Activated naive CD8-positive, alpha-beta T cell treated with anti-CD3 and anti-CD28 coated beads, Interleukin-2, amount 10 ng/mL, durations not matched to agents 7 days and 5 days (primary cell): ENCODE data around the gene LPAR6. TPM values are rescaled to one million over a fixed set of nuclear protein-coding genes. Genes with fewer than 3 reads are reported as not detected.

Source experiments
- ATAC-seq: fragments of 150-1000 bp; cut with Tn5 transposase; one replicate; pipeline ENCODE4 v1.10.0; 2021; ENCODE audit warnings: low read depth, moderate library complexity
- POLR2A ChIA-PET: fragments of 350-600 bp; sonication (Branson Sonifier 250); formaldehyde crosslinking; loops from one replicate; lab custom pipeline; 2021; ENCODE audit warnings: antibody characterized with exemption; lab: Charles Lee
- DNase-seq: peaks from one replicate; pipeline ENCODE4 v3.0.0; 2021
- H3K27ac Mint-ChIP-seq: one replicate; pipeline ENCODE4 v1.8.0; 2022; ENCODE audit warnings: mild to moderate bottlenecking, mixed read lengths
- H3K27me3 Mint-ChIP-seq: one replicate; pipeline ENCODE4 v1.8.0; 2022; ENCODE audit warnings: mild to moderate bottlenecking, moderate library complexity, mixed read lengths
- H3K36me3 Mint-ChIP-seq: one replicate; pipeline ENCODE4 v1.8.0; 2021; ENCODE audit warnings: mild to moderate bottlenecking, mixed read lengths
- H3K4me1 Mint-ChIP-seq: one replicate; pipeline ENCODE4 v1.8.0; 2021; ENCODE audit warnings: mixed read lengths
- H3K4me3 Mint-ChIP-seq: one replicate; pipeline ENCODE4 v1.8.0; 2022; ENCODE audit warnings: mild to moderate bottlenecking, moderate library complexity, mixed read lengths
- H3K9me3 Mint-ChIP-seq: one replicate; pipeline ENCODE4 v1.8.0; 2021; ENCODE audit warnings: mixed read lengths
- total RNA-seq, 2 experiments: library from RNA; stranded (reverse); gene quantifications; one replicate each; pipeline ENCODE4 v1.2.3, GENCODE V29; 2021

Gene LPAR6
- total RNA-seq, 2 experiments from 2014 or later = 48.1 to 55.4 TPM

DNA sequence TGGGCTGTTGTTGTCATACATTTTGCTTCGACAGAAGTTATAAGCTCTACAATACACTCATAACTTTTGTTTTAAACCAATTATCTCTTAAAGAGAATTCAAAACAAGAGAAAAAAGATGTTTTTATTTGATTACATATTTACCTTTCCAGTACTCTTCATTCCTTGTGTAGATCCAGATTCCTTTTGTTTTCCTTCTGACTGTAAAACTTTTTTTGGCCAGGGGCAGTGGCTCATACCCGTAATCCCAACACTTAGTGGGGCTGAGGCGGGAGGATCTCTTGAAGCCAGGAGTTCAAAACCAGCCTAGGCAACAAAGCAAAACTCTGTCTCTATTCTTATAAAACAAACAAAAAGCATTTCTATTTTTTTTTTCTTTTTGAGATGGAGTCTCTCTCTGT lies 21.7 kb downstream of the LPAR6 start:
- ATAC-seq (no peak), DNase-seq (no peak)
- peaks cover 11% of the 10 kb centered on the region for H3K9me3 Mint-ChIP-seq
- peaks cover 14% of the 10 kb centered on the region for H3K4me1 Mint-ChIP-seq
- no peaks in the 10 kb centered on the region for H3K27me3 Mint-ChIP-seq
- no peak overlapping the region for H3K4me3 Mint-ChIP-seq
- POLR2A ChIA-PET = no interaction called here
- peaks cover 73% of the 10 kb centered on the region for H3K36me3 Mint-ChIP-seq
- H3K27ac Mint-ChIP-seq = no peak overlapping the region

DNA sequence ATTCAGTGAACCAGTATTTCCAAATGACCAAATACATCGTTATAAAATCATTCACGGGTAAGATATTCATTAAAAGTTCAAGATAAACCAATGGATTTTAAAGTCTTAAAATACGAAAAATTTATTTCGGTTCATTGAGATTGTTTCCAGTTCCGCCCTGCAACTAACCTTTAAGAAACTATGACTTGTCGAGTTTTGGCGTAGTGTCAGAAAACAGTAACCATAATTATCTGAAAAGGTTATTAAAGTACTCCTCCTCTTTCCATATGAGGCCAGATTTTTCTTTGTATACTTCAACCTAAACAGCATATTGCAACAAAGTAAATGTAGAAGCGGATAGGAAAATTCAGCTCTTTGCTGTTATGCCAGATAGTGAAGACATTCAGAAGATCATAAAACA lies 26.1 kb downstream of the LPAR6 start:
- peaks cover 12% of the 10 kb centered on the region for H3K4me1 Mint-ChIP-seq
- H3K4me3 Mint-ChIP-seq = no peak overlapping the region
- DNase-seq (no peak), ATAC-seq (no peak)
- H3K9me3 Mint-ChIP-seq = peaks cover 5% of the 10 kb centered on the region
- H3K27me3 Mint-ChIP-seq = no peaks in the 10 kb centered on the region
- POLR2A ChIA-PET = no interaction called here
- H3K27ac Mint-ChIP-seq = no peak overlapping the region
- H3K36me3 Mint-ChIP-seq = peaks cover 56% of the 10 kb centered on the region

DNA sequence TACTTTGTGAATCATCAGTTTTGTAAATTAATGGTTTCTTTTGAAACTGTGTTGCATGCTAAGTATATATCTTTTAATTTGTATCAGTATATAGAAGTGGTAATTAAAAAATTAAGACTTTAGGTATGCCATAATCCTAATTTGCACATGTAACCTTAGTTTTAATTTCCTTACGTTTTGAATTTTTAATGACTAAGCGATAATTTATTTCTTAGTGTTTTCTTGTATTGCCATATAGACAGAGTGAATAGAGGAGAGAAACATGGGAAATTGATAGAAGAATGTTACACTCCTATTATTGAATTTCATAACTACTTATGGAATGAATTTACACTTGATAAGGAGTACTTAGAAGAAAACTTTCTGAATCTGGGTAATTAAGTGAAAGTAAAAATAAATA lies 29.5 kb downstream of the LPAR6 start:
- POLR2A ChIA-PET = no interaction called here
- Mint-ChIP-seq H3K4me1 (peaks cover 4% of the 10 kb centered on the region), H3K27me3 (no peaks in the 10 kb centered on the region), H3K4me3 (no peak overlapping the region), H3K9me3 (peaks cover 2% of the 10 kb centered on the region), H3K27ac (no peak overlapping the region), H3K36me3 (peaks cover 58% of the 10 kb centered on the region)
- DNase-seq (no peak), ATAC-seq (no peak)

DNA sequence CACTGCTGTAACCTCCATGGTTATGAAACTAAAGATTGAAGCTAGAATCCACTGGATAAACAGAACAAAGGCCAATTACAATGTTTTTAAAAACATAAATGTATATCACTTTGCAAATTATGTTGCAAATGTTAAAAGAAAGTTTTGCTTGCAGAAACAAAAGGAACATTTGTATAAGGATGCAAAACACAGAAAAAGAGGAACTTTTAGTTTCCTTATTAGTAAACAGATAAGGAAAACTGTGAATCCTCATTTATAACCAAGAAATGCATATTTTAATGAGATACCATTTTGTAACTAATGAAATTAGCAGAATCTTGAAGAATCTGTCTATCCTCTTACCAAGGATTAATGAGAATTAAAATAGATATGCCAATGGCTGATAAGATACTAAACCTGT lies 32.3 kb downstream of the LPAR6 start:
- Mint-ChIP-seq H3K27ac (no peak overlapping the region), H3K9me3 (no peaks in the 10 kb centered on the region), H3K36me3 (peaks cover 58% of the 10 kb centered on the region), H3K4me3 (no peak overlapping the region), H3K4me1 (no peaks in the 10 kb centered on the region), H3K27me3 (no peaks in the 10 kb centered on the region)
- POLR2A ChIA-PET = interaction anchor here (0.6 kb wide), 1 partner anchor 34 kb away, joined by 3 read pairs; no protein-coding TSS in a partner anchor
- DNase-seq = no peak
- no peak for ATAC-seq

DNA sequence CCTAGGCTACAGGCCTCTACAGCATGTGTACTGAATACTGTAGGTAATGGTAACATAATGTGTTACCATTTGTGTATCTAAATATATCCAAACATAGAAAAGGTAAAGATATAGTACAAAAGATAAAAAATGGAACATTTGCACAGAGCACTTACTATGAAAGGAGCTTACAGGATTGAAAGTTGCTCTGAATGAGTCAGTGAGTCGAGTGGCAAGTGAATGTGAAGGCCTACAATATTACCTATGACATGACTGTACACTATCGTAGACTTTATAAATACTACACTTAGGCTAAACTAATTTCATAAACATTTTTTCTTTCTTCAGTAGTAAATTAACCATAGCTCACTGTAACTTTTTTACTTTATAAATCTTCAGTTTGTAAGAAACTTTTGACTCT lies 35.1 kb downstream of the LPAR6 start:
- Mint-ChIP-seq H3K36me3 (peaks cover 58% of the 10 kb centered on the region), H3K4me1 (no peaks in the 10 kb centered on the region), H3K4me3 (no peak overlapping the region), H3K27me3 (no peaks in the 10 kb centered on the region), H3K27ac (no peak overlapping the region), H3K9me3 (no peaks in the 10 kb centered on the region)
- ATAC-seq (no peak), DNase-seq (no peak)
- POLR2A ChIA-PET = no interaction called here

DNA sequence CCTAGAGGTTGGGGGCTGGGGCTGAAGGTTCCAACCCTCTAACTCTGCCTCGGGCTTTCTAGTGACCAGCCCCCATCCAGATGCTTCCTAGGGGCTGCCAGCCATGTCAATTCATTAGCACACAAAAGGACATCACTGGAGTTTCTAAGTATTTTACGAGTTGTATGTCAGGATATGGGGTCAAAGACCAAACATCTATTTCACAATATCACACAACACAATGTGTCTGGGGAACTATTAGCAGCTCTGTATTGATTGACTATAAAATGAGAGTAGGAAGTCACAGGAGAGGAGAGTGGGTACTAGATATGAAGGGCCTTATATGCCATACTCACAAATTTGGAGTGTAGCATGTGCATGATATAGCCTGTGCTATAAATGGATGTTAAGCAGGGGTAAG lies 42.1 kb downstream of the LPAR6 start:
- Mint-ChIP-seq H3K27me3 (no peaks in the 10 kb centered on the region), H3K4me1 (no peaks in the 10 kb centered on the region), H3K9me3 (no peaks in the 10 kb centered on the region), H3K4me3 (no peak overlapping the region), H3K27ac (no peak overlapping the region), H3K36me3 (peaks cover 43% of the 10 kb centered on the region)
- DNase-seq = no peak
- POLR2A ChIA-PET = no interaction called here
- no peak for ATAC-seq

DNA sequence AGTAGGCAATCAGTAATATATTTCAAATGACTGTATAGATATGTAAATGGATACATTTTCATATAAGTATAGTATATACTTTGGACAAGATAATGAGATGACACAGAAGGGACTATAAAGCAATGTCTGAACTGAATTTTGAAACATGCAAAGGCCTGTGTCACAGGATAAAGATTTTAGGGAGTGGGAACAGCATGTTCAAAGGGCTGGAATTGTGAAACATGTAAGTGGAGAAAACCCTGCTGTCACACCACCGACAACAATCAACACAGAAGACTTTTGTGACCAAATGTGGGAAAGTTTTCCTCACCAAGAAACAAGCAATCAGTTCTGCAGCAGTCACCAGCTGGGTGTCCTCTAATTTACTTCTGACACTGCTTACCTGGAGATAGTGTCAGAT lies 42.9 kb downstream of the LPAR6 start:
- ATAC-seq = no peak
- POLR2A ChIA-PET = no interaction called here
- H3K9me3 Mint-ChIP-seq = no peaks in the 10 kb centered on the region
- no peaks in the 10 kb centered on the region for H3K27me3 Mint-ChIP-seq
- no peak overlapping the region for H3K4me3 Mint-ChIP-seq
- no peak for DNase-seq
- H3K36me3 Mint-ChIP-seq = peaks cover 45% of the 10 kb centered on the region
- no peak overlapping the region for H3K27ac Mint-ChIP-seq
- no peaks in the 10 kb centered on the region for H3K4me1 Mint-ChIP-seq

Other genes starting within 250 kb of the LPAR6 start
- gene ITM2B, start 179.9 kb downstream of the LPAR6 start, total RNA-seq = 100 to 1,000 TPM; 385 to 429 TPM
- 10 to 100 TPM; 40.6 to 42.4 TPM for gene RB1, start 109.4 kb downstream of the LPAR6 start, total RNA-seq
- 10 to 100 TPM; 18.3 to 21.5 TPM for gene RCBTB2, start 120.0 kb upstream of the LPAR6 start, total RNA-seq
- 1 to 10 TPM; 4.3 to 5.3 TPM for gene CYSLTR2, start 240.8 kb upstream of the LPAR6 start, total RNA-seq